IMR-90 (cell line): ENCODE data around the gene F12. TPM values are rescaled to one million over a fixed set of nuclear protein-coding genes. Genes with fewer than 3 reads are reported as not detected.

ENCODE experiments used
- ATAC-seq: fragments of 200-7000 bp; cut with Tn5 transposase; 2 replicates; pipeline ENCODE4 v1.9.1; 2020; ENCODE audit warnings: low read depth, mild to moderate bottlenecking, moderate library complexity
- BruUV-seq: library from RNA; stranded (reverse); fragments of 400-500 nt; replicated peaks from 2 replicates; lab custom pipeline; 2021; lab: Mats Ljungman, UMichigan
- CTCF ChIA-PET: fragments of 300-600 bp; formaldehyde crosslinking; extraction: SDS; loops from one replicate; lab custom pipeline; 2021; ENCODE audit warnings: antibody characterized with exemption; lab: Yijun Ruan, JAX
- POLR2A ChIA-PET: fragments of 300-600 bp; sonication (Branson Sonifier 250); formaldehyde crosslinking; loops from one replicate; lab custom pipeline; 2022; ENCODE audit warnings: antibody characterized with exemption; ENCODE audit not compliant: unreplicated experiment; lab: Charles Lee
- DNase-seq: peaks from one replicate; pipeline ENCODE4 v3.0.0; 2013
- H2AFZ ChIP-seq: replicated peaks from 2 replicates; pipeline ENCODE3; 2013; ENCODE audit warnings: low read length, mild to moderate bottlenecking; ENCODE audit not compliant: poor library complexity
- H2AK5ac ChIP-seq: 2 replicates; pipeline ENCODE4 v1.6.1; 2013; ENCODE audit warnings: low read depth, low read length, inconsistent platforms
- H2AK9ac ChIP-seq: replicated peaks from 2 replicates; pipeline ENCODE3; 2013; ENCODE audit warnings: mild to moderate bottlenecking, low read depth, low read length, moderate library complexity; ENCODE audit not compliant: poor library complexity
- H2BK120ac ChIP-seq: 2 replicates; pipeline ENCODE4 v1.6.1; 2013; ENCODE audit warnings: low read depth, low read length, inconsistent platforms
- H2BK15ac ChIP-seq: 3 replicates; pipeline ENCODE4 v1.6.1; 2013; ENCODE audit warnings: low read depth, low read length, inconsistent platforms
- H2BK20ac ChIP-seq: 2 replicates; pipeline ENCODE4 v1.6.1; 2013; ENCODE audit warnings: low read depth, mild to moderate bottlenecking, inconsistent platforms, low read length, moderate library complexity
- H2BK5ac ChIP-seq: 2 replicates; pipeline ENCODE4 v1.6.1; 2013; ENCODE audit warnings: mild to moderate bottlenecking, low read depth, low read length, inconsistent platforms; ENCODE audit not compliant: poor library complexity, severe bottlenecking
- H3K14ac ChIP-seq: replicated peaks from 2 replicates; pipeline ENCODE4 v1.6.1; 2013; ENCODE audit warnings: low read depth, low read length, inconsistent platforms
- H3K18ac ChIP-seq: 2 replicates; pipeline ENCODE4 v1.6.1; 2013; ENCODE audit warnings: low read depth, low read length, control low read depth
- H3K23ac ChIP-seq: 2 replicates; pipeline ENCODE4 v1.6.1; 2013; ENCODE audit warnings: low read depth, low read length, inconsistent platforms
- H3K27ac ChIP-seq: 2 replicates; pipeline ENCODE4 v1.5.1; 2013; ENCODE audit warnings: mild to moderate bottlenecking, control low read depth, low read length; ENCODE audit not compliant: insufficient read depth
- H3K27me3 ChIP-seq: 2 replicates; pipeline ENCODE4 v1.6.1; 2013; ENCODE audit warnings: low read length; ENCODE audit not compliant: control insufficient read depth, insufficient read depth
- H3K36me3 ChIP-seq: 2 replicates; pipeline ENCODE4 v1.6.1; 2013; ENCODE audit warnings: low read length, mixed read lengths; ENCODE audit not compliant: control insufficient read depth, insufficient read depth
- H3K4ac ChIP-seq: 2 replicates; pipeline ENCODE4 v1.6.1; 2013; ENCODE audit warnings: low read depth, low read length, inconsistent platforms
- H3K4me1 ChIP-seq: 2 replicates; pipeline ENCODE4 v1.6.1; 2013; ENCODE audit warnings: low read length, mixed read lengths; ENCODE audit not compliant: control insufficient read depth, insufficient read depth
- H3K4me2 ChIP-seq: 2 replicates; pipeline ENCODE4 v1.6.1; 2013; ENCODE audit warnings: low read depth, mild to moderate bottlenecking, control low read depth, low read length, moderate library complexity
- H3K4me3 ChIP-seq: 2 replicates; pipeline ENCODE4 v1.5.1; 2013; ENCODE audit warnings: low read depth, mild to moderate bottlenecking, control low read depth, low read length, moderate library complexity; ENCODE audit not compliant: insufficient read depth
- H3K56ac ChIP-seq: 2 replicates; pipeline ENCODE4 v1.6.1; 2013; ENCODE audit warnings: low read length, inconsistent platforms; ENCODE audit not compliant: insufficient read depth; ENCODE audit errors: extremely low read depth
- H3K79me1 ChIP-seq, 2 experiments: 2 replicates each; pipeline ENCODE4 v1.6.1; 2013; ENCODE audit warnings: low read length in 2 of 2, inconsistent platforms in 1 of 2, low read depth in 1 of 2
- H3K9ac ChIP-seq: 2 replicates; pipeline ENCODE4 v1.6.1; 2013; ENCODE audit warnings: low read depth, low read length, control low read depth
- H3K9me1 ChIP-seq: 2 replicates; pipeline ENCODE4 v1.6.1; 2013; ENCODE audit warnings: low read length, inconsistent platforms; ENCODE audit not compliant: insufficient read depth
- H3K9me3 ChIP-seq: 2 replicates; pipeline ENCODE4 v1.6.1; 2013; ENCODE audit warnings: low read length; ENCODE audit not compliant: control insufficient read depth, insufficient read depth
- H4K20me1 ChIP-seq: 2 replicates; pipeline ENCODE4 v1.6.1; 2013; ENCODE audit warnings: low read length, inconsistent platforms; ENCODE audit not compliant: insufficient read depth
- H4K5ac ChIP-seq: 2 replicates; pipeline ENCODE4 v1.6.1; 2013; ENCODE audit warnings: mild to moderate bottlenecking, low read depth, low read length, control low read depth
- H4K8ac ChIP-seq, 2 experiments: 2 replicates each; pipeline ENCODE4 v1.6.1; 2013; ENCODE audit warnings: low read depth in 2 of 2, low read length in 2 of 2, control low read depth in 1 of 2, inconsistent platforms in 1 of 2
- H4K91ac ChIP-seq: 2 replicates; pipeline ENCODE4 v1.6.1; 2013; ENCODE audit warnings: low read depth, low read length, inconsistent platforms; ENCODE audit not compliant: insufficient read depth
- FOS ChIP-seq: fragments of 150-350 bp; IDR thresholded peaks from 2 replicates; pipeline ENCODE4 v1.6.1; 2016; ENCODE audit warnings: low read depth, low read length
- MAZ ChIP-seq: IDR thresholded peaks from 2 replicates; pipeline ENCODE4 v1.6.1; 2012; ENCODE audit warnings: low read depth, mild to moderate bottlenecking, low read length, improper control_type of control experiment, moderate library complexity, borderline replicate concordance
- WGBS, 2 experiments: methylation state at CpG; one replicate each; pipeline versions ENCODE4 v1.1.5 to v1.1.7; 2013; ENCODE audit warnings: missing lambda C conversion rate in 2 of 2; ENCODE audit not compliant: insufficient read length in 1 of 2; ENCODE audit errors: extremely low coverage in 2 of 2; 5-methylcytosine and 5-hydroxymethylcytosine counted together
- dilution Hi-C: fragments of 300-500 bp; cut with HindIII; formaldehyde crosslinking; loops from one replicate; pipeline ENCODE4 v1.14.3; 2018; ENCODE audit warnings: low sequenced_read_pairs; ENCODE audit not compliant: unreplicated experiment
- in situ Hi-C: fragments of 300-500 bp; cut with MboI; formaldehyde crosslinking; loops from 3 replicates; pipeline ENCODE4 v1.14.3; 2019; ENCODE audit warnings: low sequenced_read_pairs, inconsistent platforms, mixed read lengths
- intact Hi-C: fragments of 100-400 bp; cut with micrococcal nuclease; formaldehyde crosslinking; loops from 2 replicates; pipeline ENCODE4 v1.10.0; 2022
- polyA plus RNA-seq, 3 experiments: library from polyadenylated mRNA; depleted of rRNA; stranded (reverse); fragments of >200 nt; gene quantifications; 2 replicates each; pipeline ENCODE4 v1.2.3, GENCODE V29; 2012; ENCODE audit warnings: low replicate concordance in 1 of 3
- total RNA-seq: library from RNA; depleted of rRNA; stranded (reverse); fragments of >200 nt; gene quantifications from 2 replicates; pipeline ENCODE4 v1.2.3, GENCODE V29; 2012

F12 gene
- total and polyA plus RNA-seq, 2 of the 4 experiments (the other 2 are of a cell fraction) = 0.36 to 1.2 TPM

DNA sequence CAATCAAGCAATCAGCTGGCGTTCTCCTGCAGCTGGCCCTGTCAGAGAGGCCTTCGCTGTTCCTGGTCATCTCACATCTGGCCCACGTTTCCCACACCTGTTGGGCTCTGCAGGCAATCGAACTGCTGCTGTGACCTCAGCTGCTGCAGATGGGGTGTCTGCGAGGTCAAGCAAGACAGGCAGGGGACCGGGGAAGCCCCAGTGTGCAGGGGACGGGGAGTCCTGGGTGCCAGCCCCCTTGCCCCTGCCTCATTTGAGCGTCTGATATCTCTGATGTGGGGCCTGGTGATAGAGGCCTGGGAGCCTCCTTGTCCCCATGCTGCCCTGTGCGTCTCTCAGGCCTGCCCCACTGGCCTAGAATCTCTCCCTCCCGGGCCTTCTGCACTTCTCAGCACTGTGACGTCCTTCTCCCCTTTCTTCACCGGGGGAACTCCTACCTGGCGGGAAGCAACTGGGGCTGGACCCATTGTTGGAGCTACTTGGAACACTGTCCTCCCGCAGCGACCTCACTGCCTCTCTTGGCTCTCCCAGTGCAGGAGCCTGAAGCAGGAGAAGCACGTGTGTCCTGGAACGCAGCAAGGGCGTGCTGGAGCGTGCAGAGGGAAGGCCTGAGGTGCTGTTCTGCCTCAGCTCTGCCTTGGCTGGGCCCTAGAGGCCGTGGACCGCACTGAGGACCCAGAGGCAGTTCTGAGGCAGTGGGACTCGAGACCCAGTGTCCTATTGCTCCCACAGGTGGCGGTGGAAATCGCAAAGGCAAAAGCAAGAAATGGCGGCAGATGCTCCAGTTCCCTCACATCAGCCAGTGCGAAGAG lies 21.0 kb upstream of the F12 start:
- H3K27me3 ChIP-seq = no peaks in the 10 kb centered on the region
- peak overlapping the region; percentile 49 for H2AK9ac ChIP-seq
- no peak overlapping the region for H3K56ac ChIP-seq
- ATAC-seq = no peak
- peaks cover 9% of the 10 kb centered on the region for H3K9me1 ChIP-seq
- no peak overlapping the region for H3K14ac ChIP-seq
- H2BK15ac ChIP-seq = no peak overlapping the region
- H3K4me1 ChIP-seq = peaks cover 13% of the 10 kb centered on the region
- no peak overlapping the region for H3K23ac ChIP-seq
- H3K4ac ChIP-seq = no peak overlapping the region
- no peak overlapping the region for H2AFZ ChIP-seq
- no peak overlapping the region for H2BK5ac ChIP-seq
- H4K20me1 ChIP-seq = peaks cover 29% of the 10 kb centered on the region
- no peak overlapping the region for H2BK120ac ChIP-seq
- H2BK20ac ChIP-seq = no peak overlapping the region
- H4K91ac ChIP-seq = no peak overlapping the region
- dilution Hi-C loops (no loop called here), in situ Hi-C loops (no loop called here), intact Hi-C loops (no loop called here)
- H3K18ac ChIP-seq = no peak overlapping the region
- H3K36me3 ChIP-seq = peaks cover 31% of the 10 kb centered on the region
- whole genome bisulfite sequencing, 2 experiments = 91% methylated on average over 16 of the region's 26 CpGs; no CpG with 5 or more reads in 1 of the 2 experiments
- no peak overlapping the region for H4K5ac ChIP-seq
- no peak for TF ChIP-seq MAZ
- no peak for TF ChIP-seq FOS
- ChIA-PET CTCF (interaction anchor here (0.8 kb wide), 1 partner anchor 15 kb away, joined by 3 read pairs; no protein-coding TSS in a partner anchor), POLR2A (no interaction called here)
- no peak overlapping the region for H3K27ac ChIP-seq
- no peak overlapping the region for H3K4me2 ChIP-seq
- BruUV-seq = no TSS peak
- no peaks in the 10 kb centered on the region for H3K9me3 ChIP-seq
- no peak overlapping the region for H4K8ac ChIP-seq
- no peak overlapping the region for H3K9ac ChIP-seq
- no peak overlapping the region for H3K4me3 ChIP-seq
- no peak for DNase-seq
- H2AK5ac ChIP-seq = no peak overlapping the region
- peaks cover 13 to 48% of the 10 kb centered on the region in 2 experiments for H3K79me1 ChIP-seq
